GM12878 (cell line): ENCODE data around the gene SSUH2. TPM values are rescaled to one million over a fixed set of nuclear protein-coding genes. Genes with fewer than 3 reads are reported as not detected.

ENCODE experiments used
- ATAC-seq: fragments of 200-7000 bp; cut with Tn5 transposase; 3 replicates; pipeline ENCODE4 v1.9.1; 2020; ENCODE audit warnings: mild to moderate bottlenecking, moderate library complexity
- BruUV-seq: library from RNA; stranded (reverse); fragments of 400-500 nt; replicated peaks from 2 replicates; lab custom pipeline; 2021; lab: Mats Ljungman, UMichigan
- CTCF ChIA-PET: fragments of 300-600 bp; sonication (Branson Sonifier 250); formaldehyde crosslinking; extraction: SDS; loops from one replicate; lab custom pipeline; 2021; ENCODE audit warnings: inconsistent platforms; lab: Yijun Ruan, JAX
- POLR2A ChIA-PET: fragments of 350-600 bp; formaldehyde crosslinking; extraction: SDS; loops from one replicate; lab custom pipeline; 2021; ENCODE audit warnings: inconsistent platforms; lab: Charles Lee
- RAD21 ChIA-PET: fragments of 300-600 bp; sonication (Branson Sonifier 250); formaldehyde crosslinking; loops from one replicate; lab custom pipeline; 2023; ENCODE audit warnings: antibody characterized with exemption; ENCODE audit not compliant: unreplicated experiment; lab: Charles Lee
- SMC1A ChIA-PET: fragments of 300-600 bp; sonication (Branson Sonifier 250); formaldehyde crosslinking; loops from one replicate; lab custom pipeline; 2023; ENCODE audit not compliant: unreplicated experiment, uncharacterized antibody; lab: Charles Lee
- DNase-seq: peaks from one replicate; pipeline ENCODE4 v3.0.0-alpha.2; 2011; ENCODE audit warnings: low read depth, low spot score
- FAIRE-seq: peaks from 3 replicates; lab custom pipeline; 2011; peaks lifted over from hg19 to GRCh38; lab: Jason Lieb, UNC
- H2AFZ ChIP-seq: 2 replicates; pipeline ENCODE4 v1.6.0; 2011; ENCODE audit warnings: low read depth, low read length, control low read depth; ENCODE audit not compliant: control insufficient read depth
- H3K27ac ChIP-seq: 2 replicates; pipeline ENCODE4 v1.5.1; 2011; ENCODE audit warnings: control low read depth; ENCODE audit not compliant: control insufficient read depth, insufficient read depth
- H3K27me3 ChIP-seq, 2 experiments: replicated peaks in 1 of 2; 2 replicates each; pipeline versions ENCODE4 v1.6.0 to v1.6.1; 2011; ENCODE audit warnings: low read length in 1 of 2; ENCODE audit not compliant: control insufficient read depth in 2 of 2, insufficient read depth in 2 of 2
- H3K36me3 ChIP-seq, 2 experiments: 2 replicates each; pipeline ENCODE4 v1.5.1; 2011; ENCODE audit warnings: low read length in 1 of 2; ENCODE audit not compliant: control insufficient read depth in 2 of 2, insufficient read depth in 2 of 2
- H3K4me1 ChIP-seq: 2 replicates; pipeline ENCODE4 v1.6.1; 2011; ENCODE audit warnings: mild to moderate bottlenecking, low read length, moderate library complexity, mixed read lengths; ENCODE audit not compliant: control insufficient read depth, insufficient read depth
- H3K4me2 ChIP-seq: 2 replicates; pipeline ENCODE4 v1.6.0; 2011; ENCODE audit warnings: control low read depth; ENCODE audit not compliant: control insufficient read depth, insufficient read depth
- H3K4me3 ChIP-seq: fragments of 200-600 bp; sonication (generic); 2 replicates; pipeline ENCODE4 v1.5.1; 2016
- H3K79me2 ChIP-seq: 2 replicates; pipeline ENCODE4 v1.6.0; 2011; ENCODE audit warnings: low read length; ENCODE audit not compliant: control insufficient read depth, insufficient read depth
- H3K9ac ChIP-seq: 2 replicates; pipeline ENCODE4 v1.8.0; 2011; ENCODE audit warnings: low read length, control low read depth, mixed read lengths; ENCODE audit not compliant: control insufficient read depth, insufficient read depth
- H3K9me3 ChIP-seq: replicated peaks from 3 replicates; pipeline ENCODE4 v1.5.1; 2011; ENCODE audit warnings: mild to moderate bottlenecking, low read length; ENCODE audit not compliant: control insufficient read depth, insufficient read depth
- H4K20me1 ChIP-seq: 2 replicates; pipeline ENCODE4 v1.6.0; 2011; ENCODE audit not compliant: control insufficient read depth, insufficient read depth
- CTCF ChIP-seq, 3 experiments: IDR thresholded peaks in 2 of 3; conservative IDR thresholded peaks in 1 of 3; 2 replicates each; pipeline ENCODE4 v1.5.1; 2011; ENCODE audit warnings: low read depth in 3 of 3, low read length in 3 of 3, mild to moderate bottlenecking in 3 of 3, control low read depth in 2 of 3, moderate library complexity in 2 of 3, inconsistent platforms in 1 of 3, mixed read lengths in 1 of 3; ENCODE audit not compliant: control insufficient read depth in 2 of 3, insufficient read depth in 1 of 3; ENCODE audit errors: extremely low read depth in 1 of 3
- DPF2 ChIP-seq: fragments of 450-650 bp; IDR thresholded peaks from 2 replicates; pipeline ENCODE4 v1.6.1; 2017; ENCODE audit warnings: mild to moderate bottlenecking
- IKZF2 ChIP-seq, 2 experiments: fragments of 450-650 bp; IDR thresholded peaks; 2 replicates each; pipeline ENCODE4 v1.6.1; 2017; ENCODE audit warnings: mild to moderate bottlenecking in 2 of 2, moderate library complexity in 2 of 2
- IRF3 ChIP-seq: fragments of 450-650 bp; IDR thresholded peaks from 2 replicates; pipeline ENCODE4 v1.6.1; 2014; ENCODE audit warnings: mild to moderate bottlenecking
- MYB ChIP-seq: fragments of 150-350 bp; IDR thresholded peaks from 2 replicates; pipeline ENCODE4 v1.6.1; 2014; ENCODE audit warnings: mild to moderate bottlenecking, low read depth, low read length, borderline replicate concordance
- RAD21 ChIP-seq: IDR thresholded peaks from 2 replicates; pipeline ENCODE4 v1.6.1; 2011; ENCODE audit warnings: mild to moderate bottlenecking, low read depth, low read length, moderate library complexity; ENCODE audit not compliant: insufficient read depth
- RFX5 ChIP-seq: IDR thresholded peaks from 2 replicates; pipeline ENCODE4 v1.6.1; 2011; ENCODE audit warnings: low read depth, low read length, improper control_type of control experiment
- SMC3 ChIP-seq: IDR thresholded peaks from 2 replicates; pipeline ENCODE4 v1.6.1; 2011; ENCODE audit warnings: low read length, improper control_type of control experiment, borderline replicate concordance
- YY1 ChIP-seq: IDR thresholded peaks from 2 replicates; pipeline ENCODE4 v1.6.1; 2011; ENCODE audit warnings: low read depth, mild to moderate bottlenecking, low read length
- ZNF274 ChIP-seq: IDR thresholded peaks from one replicate; pipeline ENCODE4 v1.8.0; 2011; ENCODE audit not compliant: insufficient read length, insufficient read depth
- WGBS: methylation state at CpG from one replicate; pipeline ENCODE4 v1.1.6; 2016; ENCODE audit warnings: low lambda C conversion rate; ENCODE audit not compliant: insufficient replicate concordance, insufficient coverage; ENCODE audit errors: missing lambda C conversion rate; 5-methylcytosine and 5-hydroxymethylcytosine counted together
- in situ Hi-C: fragments of 300-500 bp; cut with MboI; formaldehyde crosslinking; loops from 9 replicates; pipeline ENCODE4 v1.14.3; 2018; ENCODE audit warnings: mixed read lengths
- intact Hi-C: fragments of 100-400 bp; cut with micrococcal nuclease; formaldehyde crosslinking; loops from one replicate; pipeline ENCODE4 v1.14.2; 2022; ENCODE audit not compliant: unreplicated experiment
- polyA plus RNA-seq, 11 experiments: library from polyadenylated mRNA; depleted of rRNA in 4 of 11; unstranded in 6 of 11; stranded (reverse) in 5 of 11; fragments of >200 nt; fragmentation: Nextera tagmentation in 4 of 11; fragmentation: Illumina TruSeq in 1 of 11; extraction: Ambion mirVana in 4 of 11; extraction: Trizol in 1 of 11; gene quantifications; 1 replicate in 1 of 11; 2 replicates in 10 of 11; pipeline versions ENCODE4 v1.2.1 to v1.2.3, GENCODE V29; 2011 to 2016; ENCODE audit warnings: inconsistent platforms in 2 of 11, missing spikeins in 2 of 11, low read depth in 1 of 11
- total RNA-seq, 4 experiments: library from RNA; depleted of rRNA in 3 of 4; stranded (reverse); fragments of >200 nt in 3 of 4; fragmentation: Illumina TruSeq in 1 of 4; extraction: Trizol in 1 of 4; gene quantifications; 2 replicates each; pipeline versions ENCODE4 v1.2.1 to v1.2.3, GENCODE V29; 2013 to 2021

The SSUH2 gene
- total and polyA plus RNA-seq, 10 of the 15 experiments (the other 5 are each of a cell fraction or from before 2014, with no cell fraction given): 0.09 to 0.26 TPM; not detected in 8

DNA sequence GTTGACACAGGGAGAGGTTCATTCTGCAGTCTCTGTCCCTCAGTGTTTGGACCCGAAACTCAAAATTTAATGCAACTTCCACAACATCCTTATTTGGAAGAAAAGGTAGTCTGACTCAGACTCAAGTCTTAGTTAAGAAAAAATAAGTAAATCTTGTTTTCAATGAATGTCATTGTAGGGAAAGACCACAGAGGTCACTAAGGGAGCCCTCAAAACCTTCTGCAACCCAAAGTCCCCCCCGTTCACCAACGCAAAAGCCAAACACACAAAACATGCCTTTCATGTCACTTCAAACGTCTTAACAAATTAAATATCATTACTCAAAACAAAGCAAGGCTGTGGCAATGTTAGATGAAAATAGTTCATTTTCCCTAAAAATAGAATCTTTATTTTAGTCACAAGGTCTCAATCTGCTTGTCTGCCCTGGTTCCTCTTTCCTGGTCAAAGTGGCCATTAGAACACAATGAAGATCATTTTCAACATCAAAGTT is 20.9 kb upstream of the SSUH2 start (continued):
- TF ChIP-seq IRF3 (no peak), RFX5 (no peak), MYB (no peak; the same call in 1 of the 2 replicates)
- TF ChIP-seq, all 136 proteins: peak for 65

GRCh38 chr3:8663177-8664061 is 18.8 kb upstream of the SSUH2 start:
- H3K4me1 ChIP-seq: peaks cover 24% of the 10 kb centered on the region
- ChIA-PET POLR2A (no interaction called here), SMC1A (interaction anchor here (0.8 to 2.6 kb wide), 8 partner anchors 8 to 106 kb away, joined by 3 to 13 read pairs (median 3); partner anchors contain the start of gene OXTR), RAD21 (interaction anchor here (1.5 to 3.4 kb wide), 4 partner anchors 19 to 323 kb away, joined by 3 to 14 read pairs (median 8); partner anchors contain the start of gene OXTR), CTCF (interaction anchor here (0.6 to 4.5 kb wide), 26 partner anchors 12 to 405 kb away, joined by 3 to 33 read pairs (median 4); partner anchors contain the start of genes OXTR and SSUH2)
- H3K36me3 ChIP-seq: no peaks in the 10 kb centered on the region
- no peak overlapping the region for H3K4me3 ChIP-seq
- H3K9me3 ChIP-seq: no peaks in the 10 kb centered on the region
- no peaks in the 10 kb centered on the region for H4K20me1 ChIP-seq
- WGBS: 29% methylated on average over 11 of the region's 12 CpGs
- in situ Hi-C loops: no loop called here
- no peak overlapping the region for H3K4me2 ChIP-seq
- BruUV-seq: no TSS peak
- peak; percentile 56 for ATAC-seq
- FAIRE-seq: no peak
- H3K27ac ChIP-seq: no peak overlapping the region
- H3K79me2 ChIP-seq: no peaks in the 10 kb centered on the region
- DNase-seq: peak; percentile 36
- H2AFZ ChIP-seq: no peak overlapping the region
- H3K27me3 ChIP-seq: no peaks in the 10 kb centered on the region
- TF ChIP-seq RAD21 (peak; percentile 64), SMC3 (peak; percentile 56; the same call in 1 of the 2 replicates), IKZF2 (IDR thresholded peaks at IDR 0.05) (0 out of 4 replicates have a peak, but pooled peaks of 1 of the 2 experiments have one; percentile 34), YY1 (0 out of 2 replicates have a peak, but pooled peaks have one; percentile 13), DPF2 (no peak), ZNF274 (no peak), CTCF (IDR thresholded peaks at IDR 0.05 in 2 of 3, conservative IDR thresholded peaks at IDR 0.05 in 1 of 3; ENCODE audit: control insufficient read depth in 2 of 3, extremely low read depth in 1 of 3, insufficient read depth in 1 of 3, low read depth in 3 of 3, low read length in 3 of 3) (peak; percentile 54 to 68 (median 58))
- H3K9ac ChIP-seq: no peak overlapping the region
- intact Hi-C loops: loop anchor here (1.0 to 10.0 kb wide), 3 partner anchors 19 to 401 kb away; partner anchors contain the start of gene OXTR
